Measurements from ENCODE around the gene PFN3.

Gene PFN3

DNA sequence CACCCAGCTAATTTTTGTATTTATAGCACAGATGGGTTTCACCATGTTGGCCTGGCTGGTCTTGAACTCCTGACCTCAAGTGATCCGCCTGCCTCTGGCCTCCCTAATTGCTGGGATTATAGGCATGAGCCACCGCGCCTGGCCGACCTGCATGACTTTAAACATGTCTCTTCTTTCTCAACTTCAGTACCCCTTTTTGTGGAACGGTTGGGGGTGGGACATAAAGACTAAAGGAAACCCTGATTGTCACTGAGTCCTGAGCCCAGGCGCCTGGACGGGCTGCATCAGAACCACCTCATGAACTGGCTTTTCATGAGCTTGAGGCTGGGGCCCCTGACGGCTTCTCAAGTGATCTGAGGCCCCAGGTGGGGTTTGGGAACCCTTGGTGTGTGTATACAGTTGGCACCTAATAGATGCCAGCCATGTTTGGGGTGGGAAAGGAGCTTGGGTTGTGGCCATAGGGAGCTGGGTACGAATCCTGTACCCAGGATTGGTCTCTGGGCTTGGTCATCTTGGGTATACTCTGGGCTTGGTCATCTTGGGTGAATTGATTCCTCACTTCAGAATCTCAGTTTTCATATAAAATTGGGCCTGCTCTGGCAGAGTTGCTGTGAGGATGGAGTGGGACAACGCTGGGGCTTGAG, 28.2 kb upstream of the PFN3 start:
- no peak for DNase-seq (ENCODE audit: low spot score)
- in situ Hi-C loops (cut with MboI; ENCODE audit: low sequenced_read_pairs, unreplicated experiment) = no loop called here
- TF ChIP-seq, protein P1, sequence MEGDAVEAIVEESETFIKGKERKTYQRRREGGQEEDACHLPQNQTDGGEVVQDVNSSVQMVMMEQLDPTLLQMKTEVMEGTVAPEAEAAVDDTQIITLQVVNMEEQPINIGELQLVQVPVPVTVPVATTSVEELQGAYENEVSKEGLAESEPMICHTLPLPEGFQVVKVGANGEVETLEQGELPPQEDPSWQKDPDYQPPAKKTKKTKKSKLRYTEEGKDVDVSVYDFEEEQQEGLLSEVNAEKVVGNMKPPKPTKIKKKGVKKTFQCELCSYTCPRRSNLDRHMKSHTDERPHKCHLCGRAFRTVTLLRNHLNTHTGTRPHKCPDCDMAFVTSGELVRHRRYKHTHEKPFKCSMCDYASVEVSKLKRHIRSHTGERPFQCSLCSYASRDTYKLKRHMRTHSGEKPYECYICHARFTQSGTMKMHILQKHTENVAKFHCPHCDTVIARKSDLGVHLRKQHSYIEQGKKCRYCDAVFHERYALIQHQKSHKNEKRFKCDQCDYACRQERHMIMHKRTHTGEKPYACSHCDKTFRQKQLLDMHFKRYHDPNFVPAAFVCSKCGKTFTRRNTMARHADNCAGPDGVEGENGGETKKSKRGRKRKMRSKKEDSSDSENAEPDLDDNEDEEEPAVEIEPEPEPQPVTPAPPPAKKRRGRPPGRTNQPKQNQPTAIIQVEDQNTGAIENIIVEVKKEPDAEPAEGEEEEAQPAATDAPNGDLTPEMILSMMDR (IDR thresholded peaks at IDR 0.05; ENCODE audit: borderline replicate concordance, control extremely low read depth, extremely low read depth, insufficient read depth, missing control alignments) = no peak

DNA sequence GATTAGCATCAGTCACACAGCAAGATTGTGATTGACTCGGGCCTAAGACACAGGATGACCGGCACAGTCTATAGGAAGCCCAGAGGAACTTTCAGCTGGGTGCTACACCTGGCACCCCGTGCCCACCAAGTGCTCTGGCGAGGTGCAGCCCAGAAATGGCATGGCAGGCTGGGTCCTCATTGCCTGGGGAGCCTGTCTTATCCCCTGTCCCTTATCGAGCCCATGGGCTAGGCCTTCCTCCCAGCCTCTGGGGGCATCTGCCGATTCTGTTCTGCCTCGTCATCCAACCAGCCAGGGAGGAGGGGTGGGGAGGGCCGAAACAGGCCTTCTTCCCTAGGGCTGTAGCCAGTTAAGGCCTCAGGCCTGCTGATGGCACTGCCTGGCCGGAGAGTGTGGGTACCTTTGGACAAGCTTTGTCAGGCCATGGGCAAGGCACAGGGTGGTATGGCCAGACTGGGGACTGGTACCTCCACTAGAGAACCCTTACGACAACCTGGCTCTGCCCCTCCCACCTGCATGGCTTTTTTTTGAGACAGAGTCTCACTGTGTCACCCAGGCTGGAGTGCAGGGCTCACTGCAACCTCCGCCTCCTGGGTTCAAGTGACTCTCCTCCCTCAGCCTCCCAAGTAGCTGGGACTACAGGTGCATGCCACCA, 27.6 kb upstream of the PFN3 start:
- DNase-seq (ENCODE audit: low spot score) = no peak
- in situ Hi-C loops (cut with MboI; ENCODE audit: low sequenced_read_pairs, unreplicated experiment) = no loop called here
- TF ChIP-seq, protein P1 (IDR thresholded peaks at IDR 0.05; ENCODE audit: borderline replicate concordance, control extremely low read depth, extremely low read depth, insufficient read depth, missing control alignments) = no peak

DNA sequence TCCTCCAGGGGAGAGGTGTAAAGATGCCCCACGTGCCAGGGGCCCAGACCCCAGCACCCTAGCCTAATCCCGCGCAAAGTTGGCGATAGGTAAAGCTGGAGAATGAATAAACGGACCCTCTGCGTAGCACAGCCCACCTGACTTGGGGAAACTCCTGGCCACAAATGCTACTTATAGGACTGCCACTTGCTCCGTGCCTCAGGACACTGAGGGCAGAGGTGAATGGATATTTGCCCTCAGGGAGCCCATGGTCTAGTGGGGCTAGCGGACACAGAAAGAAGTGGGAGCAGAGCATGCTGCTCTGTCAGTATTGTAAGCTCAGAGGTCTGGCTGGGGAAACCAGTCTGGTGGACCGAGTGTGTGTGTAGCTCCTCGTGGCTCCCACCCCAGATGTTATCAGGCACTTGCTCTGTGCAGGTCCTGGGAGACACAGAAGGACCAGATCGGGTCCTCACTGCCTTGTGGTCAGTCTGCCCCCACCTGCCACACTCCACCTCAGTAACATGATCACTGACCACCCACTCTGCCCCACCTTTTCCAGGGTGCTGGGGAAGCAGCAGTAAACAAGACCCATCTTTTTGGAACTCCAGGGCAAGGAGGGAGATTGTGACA, 26.9 kb upstream of the PFN3 start:
- in situ Hi-C loops (cut with MboI; ENCODE audit: low sequenced_read_pairs, unreplicated experiment) = no loop called here
- DNase-seq (ENCODE audit: low spot score) = no peak

DNA sequence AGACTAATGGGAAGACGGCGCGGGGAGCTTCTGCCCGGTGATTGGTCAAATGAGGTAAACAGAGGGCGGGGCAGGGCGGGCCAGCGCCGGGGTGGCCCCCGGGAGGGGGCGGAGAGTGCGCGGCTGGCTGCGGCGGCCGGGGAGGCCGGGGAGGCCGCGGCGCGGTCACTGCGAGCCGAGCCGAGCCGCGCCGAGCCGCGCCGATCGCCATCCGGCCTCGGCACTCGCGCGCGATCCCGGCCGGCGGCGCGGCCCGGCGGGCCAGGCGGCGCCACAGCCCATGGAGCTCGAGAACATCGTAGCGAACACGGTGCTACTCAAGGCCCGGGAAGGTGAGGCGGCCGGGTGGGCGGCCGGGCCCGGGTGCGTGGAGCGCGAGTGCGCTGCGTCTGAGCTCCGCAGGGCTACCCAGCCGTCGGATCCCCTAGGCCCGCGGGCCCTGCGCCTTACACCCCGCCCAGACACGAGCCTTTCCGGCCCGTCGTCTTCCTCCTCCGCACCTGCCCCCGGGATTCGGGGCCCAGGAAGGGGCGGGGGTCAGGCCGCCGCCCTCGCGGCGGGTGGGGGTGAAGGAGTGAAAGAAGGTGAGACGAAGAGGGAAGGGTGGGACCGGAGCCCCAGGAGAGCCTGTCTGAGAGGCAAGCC, 26.2 kb upstream of the PFN3 start, which contains the start of gene GRK6:
GRK6 (plus strand) TSS at position 111 of the 645 bp plus-strand sequence; CDS start at position 281, 170 bp downstream.
- in situ Hi-C loops (cut with MboI; ENCODE audit: low sequenced_read_pairs, unreplicated experiment) = no loop called here
- DNase-seq (ENCODE audit: low spot score) = peak; percentile 67
- TF ChIP-seq, protein P1 (IDR thresholded peaks at IDR 0.05; ENCODE audit: borderline replicate concordance, control extremely low read depth, extremely low read depth, insufficient read depth, missing control alignments) = no peak

More for the DNA sequence above, 26.9 kb upstream of the PFN3 start:
- TF ChIP-seq, protein P1 (IDR thresholded peaks at IDR 0.05; ENCODE audit: borderline replicate concordance, control extremely low read depth, extremely low read depth, insufficient read depth, missing control alignments) = no peak

DNA sequence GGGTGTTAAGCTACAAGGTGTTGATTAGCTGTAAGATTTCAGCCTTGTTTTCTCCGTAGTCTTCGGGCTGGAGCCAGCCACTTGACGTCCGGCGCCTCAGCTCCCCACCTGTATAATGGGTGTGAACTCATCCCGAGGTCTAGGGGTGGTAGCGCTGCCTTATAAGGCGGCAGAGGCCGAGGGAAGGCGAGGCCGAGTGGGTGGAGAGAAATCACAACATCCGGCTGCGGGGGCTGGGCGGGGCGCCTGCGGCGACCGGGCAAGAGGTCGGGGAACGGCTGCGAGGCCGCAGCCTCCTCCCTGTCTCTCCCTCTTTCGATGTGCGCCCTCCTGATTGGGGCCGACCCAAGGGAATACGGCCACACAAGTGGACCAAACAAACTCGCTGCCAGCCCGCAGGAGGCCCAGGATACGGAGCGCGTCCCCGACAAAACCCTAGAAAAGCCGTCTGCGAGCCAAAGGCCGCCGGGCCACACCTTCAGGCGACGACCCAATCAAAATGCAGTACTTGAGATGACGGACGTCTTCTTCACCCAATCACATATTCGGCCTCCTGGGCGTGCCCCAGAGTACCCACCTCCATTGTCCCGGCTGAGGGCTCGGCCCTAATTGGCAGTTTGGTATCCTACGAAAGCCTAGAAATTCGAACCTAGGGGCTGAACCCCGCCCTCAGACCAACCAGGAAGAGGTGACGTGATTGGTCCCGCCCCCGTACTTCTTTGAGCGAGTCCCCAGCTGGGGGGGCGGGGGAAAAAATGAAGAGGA, 25.5 kb upstream of the PFN3 start:
- in situ Hi-C loops (cut with MboI; ENCODE audit: low sequenced_read_pairs, unreplicated experiment) = no loop called here
- TF ChIP-seq, protein P1 (IDR thresholded peaks at IDR 0.05; ENCODE audit: borderline replicate concordance, control extremely low read depth, extremely low read depth, insufficient read depth, missing control alignments) = no peak
- peak; percentile 97 for DNase-seq (ENCODE audit: low spot score)
